ENCODE data around the gene ZNF789. TPM values are rescaled to one million over a fixed set of nuclear protein-coding genes. Genes with fewer than 3 reads are reported as not detected.

The ZNF789 gene
- total and polyA plus RNA-seq, 2 of the 13 experiments (the other 11 are each of a cell fraction or from before 2014, with no cell fraction given) = 19.8 to 25.1 TPM

DNA sequence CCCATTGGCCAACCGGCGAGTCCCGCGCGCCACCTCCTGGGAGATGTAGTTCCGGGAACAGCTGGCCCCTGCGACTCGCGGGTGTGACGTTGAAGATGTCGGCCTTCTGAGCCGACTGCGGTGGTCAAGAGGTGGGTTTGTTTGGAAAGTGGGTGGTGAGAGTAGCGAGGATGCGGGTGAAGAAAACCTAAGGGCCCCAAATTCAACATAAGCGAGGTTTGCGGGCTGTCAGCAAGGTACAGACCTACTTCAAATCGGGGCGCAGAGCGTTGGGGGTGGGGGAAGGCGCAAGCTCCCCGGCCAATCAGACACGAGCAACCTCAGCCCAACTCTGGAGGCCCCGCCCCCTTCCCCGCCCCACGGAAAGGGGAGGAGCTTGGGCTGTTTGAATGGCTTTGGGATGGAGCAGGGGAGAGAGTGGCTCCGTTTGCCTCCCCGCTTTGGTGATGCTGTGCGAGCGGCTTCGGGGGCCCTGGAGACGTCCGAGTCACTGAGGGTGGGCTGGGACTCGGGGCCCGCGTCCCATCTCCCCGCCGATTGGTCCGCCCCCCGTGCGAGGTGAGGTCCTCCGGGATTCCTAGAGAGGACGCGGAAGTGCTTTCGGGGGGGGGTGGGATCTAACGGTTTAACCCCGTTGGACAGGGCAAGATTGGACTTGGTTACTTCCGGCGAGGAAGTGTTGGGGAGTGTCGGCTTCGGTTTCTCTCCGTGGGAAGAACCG lies 32.1 kb downstream of the ZNF789 start, which contains the start of gene ZKSCAN5 (continued):
- TF ChIP-seq ZNF772 (CRISPR knock-in tag; IDR thresholded peaks at IDR 0.05) (peak; percentile 75; the same call in 1 of the 2 replicates), RBM39 (IDR thresholded peaks at IDR 0.05; ENCODE audit: low read depth, low read length, poor library complexity, severe bottlenecking) (peak; percentile 75), TBL1XR1 (IDR thresholded peaks at IDR 0.05; ENCODE audit: borderline replicate concordance, low read length, partially characterized antibody) (peak; percentile 21), SRSF1 (optimal IDR thresholded peaks at IDR 0.05; ENCODE audit: low read depth, low read length) (peak; percentile 90), ZBTB8A (CRISPR knock-in tag; IDR thresholded peaks at IDR 0.05; ENCODE audit: borderline replicate concordance, low read depth) (no peak), ZNF563 (CRISPR knock-in tag; IDR thresholded peaks at IDR 0.05) (peak; percentile 38; the same call in 1 of the 2 replicates), ZNF891 (CRISPR knock-in tag; IDR thresholded peaks at IDR 0.05) (no peak; the same call in 1 of the 2 replicates), NRL (CRISPR knock-in tag; IDR thresholded peaks at IDR 0.05; ENCODE audit: borderline replicate concordance) (peak; percentile 78; the same call in 1 of the 2 replicates)
- TF ChIP-seq, protein P1, sequence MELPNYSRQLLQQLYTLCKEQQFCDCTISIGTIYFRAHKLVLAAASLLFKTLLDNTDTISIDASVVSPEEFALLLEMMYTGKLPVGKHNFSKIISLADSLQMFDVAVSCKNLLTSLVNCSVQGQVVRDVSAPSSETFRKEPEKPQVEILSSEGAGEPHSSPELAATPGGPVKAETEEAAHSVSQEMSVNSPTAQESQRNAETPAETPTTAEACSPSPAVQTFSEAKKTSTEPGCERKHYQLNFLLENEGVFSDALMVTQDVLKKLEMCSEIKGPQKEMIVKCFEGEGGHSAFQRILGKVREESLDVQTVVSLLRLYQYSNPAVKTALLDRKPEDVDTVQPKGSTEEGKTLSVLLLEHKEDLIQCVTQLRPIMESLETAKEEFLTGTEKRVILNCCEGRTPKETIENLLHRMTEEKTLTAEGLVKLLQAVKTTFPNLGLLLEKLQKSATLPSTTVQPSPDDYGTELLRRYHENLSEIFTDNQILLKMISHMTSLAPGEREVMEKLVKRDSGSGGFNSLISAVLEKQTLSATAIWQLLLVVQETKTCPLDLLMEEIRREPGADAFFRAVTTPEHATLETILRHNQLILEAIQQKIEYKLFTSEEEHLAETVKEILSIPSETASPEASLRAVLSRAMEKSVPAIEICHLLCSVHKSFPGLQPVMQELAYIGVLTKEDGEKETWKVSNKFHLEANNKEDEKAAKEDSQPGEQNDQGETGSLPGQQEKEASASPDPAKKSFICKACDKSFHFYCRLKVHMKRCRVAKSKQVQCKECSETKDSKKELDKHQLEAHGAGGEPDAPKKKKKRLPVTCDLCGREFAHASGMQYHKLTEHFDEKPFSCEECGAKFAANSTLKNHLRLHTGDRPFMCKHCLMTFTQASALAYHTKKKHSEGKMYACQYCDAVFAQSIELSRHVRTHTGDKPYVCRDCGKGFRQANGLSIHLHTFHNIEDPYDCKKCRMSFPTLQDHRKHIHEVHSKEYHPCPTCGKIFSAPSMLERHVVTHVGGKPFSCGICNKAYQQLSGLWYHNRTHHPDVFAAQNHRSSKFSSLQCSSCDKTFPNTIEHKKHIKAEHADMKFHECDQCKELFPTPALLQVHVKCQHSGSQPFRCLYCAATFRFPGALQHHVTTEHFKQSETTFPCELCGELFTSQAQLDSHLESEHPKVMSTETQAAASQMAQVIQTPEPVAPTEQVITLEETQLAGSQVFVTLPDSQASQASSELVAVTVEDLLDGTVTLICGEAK (IDR thresholded peaks at IDR 0.05) = peak; percentile 57; the same call in 1 of the 2 replicates
- TF ChIP-seq, protein P1 (CRISPR knock-in tag; IDR thresholded peaks at IDR 0.05) = no peak
- TF ChIP-seq, protein P2, sequence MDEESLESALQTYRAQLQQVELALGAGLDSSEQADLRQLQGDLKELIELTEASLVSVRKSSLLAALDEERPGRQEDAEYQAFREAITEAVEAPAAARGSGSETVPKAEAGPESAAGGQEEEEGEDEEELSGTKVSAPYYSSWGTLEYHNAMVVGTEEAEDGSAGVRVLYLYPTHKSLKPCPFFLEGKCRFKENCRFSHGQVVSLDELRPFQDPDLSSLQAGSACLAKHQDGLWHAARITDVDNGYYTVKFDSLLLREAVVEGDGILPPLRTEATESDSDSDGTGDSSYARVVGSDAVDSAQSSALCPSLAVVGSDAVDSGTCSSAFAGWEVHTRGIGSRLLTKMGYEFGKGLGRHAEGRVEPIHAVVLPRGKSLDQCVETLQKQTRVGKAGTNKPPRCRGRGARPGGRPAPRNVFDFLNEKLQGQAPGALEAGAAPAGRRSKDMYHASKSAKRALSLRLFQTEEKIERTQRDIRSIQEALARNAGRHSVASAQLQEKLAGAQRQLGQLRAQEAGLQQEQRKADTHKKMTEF (CRISPR knock-in tag; IDR thresholded peaks at IDR 0.05) = peak; percentile 49; the same call in 1 of the 2 replicates
- TF ChIP-seq, protein P3, sequence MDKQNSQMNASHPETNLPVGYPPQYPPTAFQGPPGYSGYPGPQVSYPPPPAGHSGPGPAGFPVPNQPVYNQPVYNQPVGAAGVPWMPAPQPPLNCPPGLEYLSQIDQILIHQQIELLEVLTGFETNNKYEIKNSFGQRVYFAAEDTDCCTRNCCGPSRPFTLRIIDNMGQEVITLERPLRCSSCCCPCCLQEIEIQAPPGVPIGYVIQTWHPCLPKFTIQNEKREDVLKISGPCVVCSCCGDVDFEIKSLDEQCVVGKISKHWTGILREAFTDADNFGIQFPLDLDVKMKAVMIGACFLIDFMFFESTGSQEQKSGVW (CRISPR knock-in tag; IDR thresholded peaks at IDR 0.05; ENCODE audit: borderline replicate concordance) = no peak

Measured in HepG2 (cell line).